Measurements from ENCODE around the gene ZNF641. TPM values are rescaled to one million over a fixed set of nuclear protein-coding genes. Genes with fewer than 3 reads are reported as not detected.

Gene ZNF641
- total RNA-seq = 3.1 and 4.3 TPM in 2 replicates

GRCh38 chr12:48350249-48351021 is at the start of gene ZNF641:
Gene ZNF641 (minus strand): TSS chr12:48350919. CDS start chr12:48348090, 2,829 bp downstream.
- peak; percentile 47 for DNase-seq

DNA sequence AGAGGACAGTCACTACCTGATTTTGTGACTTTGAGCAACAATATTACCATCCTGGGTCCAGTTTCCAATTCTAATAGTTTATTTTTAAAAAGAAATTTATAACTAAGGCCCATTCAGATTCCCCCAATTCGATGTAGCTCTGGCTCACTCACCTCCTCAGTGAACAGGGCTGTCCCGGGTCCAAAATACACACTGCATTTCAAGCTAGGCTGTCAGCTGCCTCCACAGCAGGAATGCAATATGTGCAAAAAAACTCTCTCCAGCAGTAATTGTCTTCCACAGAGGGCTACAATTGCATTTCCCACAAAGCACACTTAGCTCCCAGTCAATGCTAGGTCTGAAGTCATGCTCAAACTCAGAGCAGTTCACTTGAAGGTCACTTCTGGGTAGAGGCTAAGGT is 39.3 kb upstream of the ZNF641 start:
- DNase-seq = no peak

GRCh38 chr12:48389409-48389808 is 38.7 kb upstream of the ZNF641 start:
- no peak for DNase-seq

DNA sequence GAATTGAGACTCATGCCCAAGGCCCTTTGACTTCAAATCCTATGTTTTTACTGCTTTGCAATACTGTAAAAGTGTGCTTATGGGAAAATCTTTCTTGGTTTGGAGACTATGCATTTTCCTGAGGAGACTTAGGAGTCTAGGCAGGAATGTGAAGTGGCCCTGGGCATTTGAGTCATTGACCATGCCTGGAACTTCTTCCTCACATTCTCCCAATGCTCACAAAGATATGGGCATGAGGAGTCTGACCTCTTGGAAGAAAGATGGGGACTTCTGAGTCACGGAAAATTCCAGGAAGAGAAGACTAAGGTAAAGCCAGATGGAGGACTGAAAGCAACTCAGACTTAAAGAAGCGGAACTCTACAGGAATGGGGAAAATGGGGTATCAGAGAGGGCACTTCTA is 38.2 kb upstream of the ZNF641 start:
- no peak for DNase-seq

GRCh38 chr12:48388460-48388859 is 37.7 kb upstream of the ZNF641 start:
- DNase-seq = no peak

DNA sequence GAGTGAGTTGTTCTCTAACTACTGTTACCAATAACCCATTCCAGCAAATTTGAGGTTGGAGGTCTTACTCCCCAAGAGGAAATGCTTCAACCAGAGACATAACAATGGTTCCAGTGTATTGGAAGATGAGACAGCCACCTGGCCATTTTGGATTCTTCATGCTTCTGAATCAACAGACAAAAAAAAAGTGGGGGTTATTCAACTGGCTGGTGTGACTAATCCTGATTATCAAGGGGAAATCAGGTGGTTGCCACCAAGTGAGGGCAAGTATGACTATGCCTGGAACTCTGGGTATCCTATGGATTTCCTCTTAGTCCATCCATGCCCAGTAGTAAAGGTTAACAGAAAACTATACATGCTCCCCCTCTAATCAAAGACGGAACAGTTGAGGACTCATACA is 29.9 kb upstream of the ZNF641 start:
- DNase-seq = no peak

DNA sequence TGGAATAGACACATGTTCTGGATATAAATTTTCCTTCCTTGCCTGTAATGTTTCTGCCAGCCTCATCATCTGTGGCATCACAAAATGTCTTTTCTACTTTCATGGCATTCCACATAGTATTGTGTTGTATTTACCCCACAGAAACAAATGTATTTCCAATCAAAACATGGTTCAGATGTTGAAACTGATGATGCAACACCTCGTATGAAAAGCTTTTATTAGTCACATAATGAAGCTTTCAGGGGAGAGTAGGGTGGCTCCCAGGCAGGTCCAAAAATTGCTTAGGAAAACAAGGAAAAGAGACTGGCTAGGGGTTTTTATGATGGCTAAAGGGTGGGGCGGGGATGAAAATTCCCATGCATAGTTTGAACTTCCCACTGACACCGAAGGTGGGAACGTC is 29.1 kb upstream of the ZNF641 start:
- DNase-seq = no peak

DNA sequence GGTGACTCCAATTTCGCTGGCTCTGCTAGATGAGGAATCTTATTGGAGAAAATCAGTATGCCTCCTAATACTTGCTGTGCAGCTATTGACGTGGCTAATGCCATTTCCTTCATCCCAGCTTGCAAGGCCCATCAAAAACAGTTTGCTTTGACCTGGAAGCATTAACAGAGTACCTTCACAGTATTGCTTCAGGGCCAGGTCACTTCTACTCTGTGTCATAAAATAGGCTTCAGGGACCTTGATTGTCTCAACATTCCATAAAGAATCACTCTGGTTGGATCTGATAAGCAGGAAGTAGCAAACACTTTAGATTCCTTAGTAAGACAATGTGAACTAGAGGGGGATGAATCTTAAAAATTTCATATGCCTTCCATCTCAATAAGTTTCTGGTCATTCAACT is 26.9 kb upstream of the ZNF641 start:
- no peak for DNase-seq

- no peak for DNase-seq
These were observed 23.4 kb upstream of the ZNF641 start for GRCh38 chr12:48374164-48374563.

- DNase-seq = no peak
These were observed 15.4 kb upstream of the ZNF641 start for GRCh38 chr12:48366131-48366530.

GRCh38 chr12:48361664-48362339 is 11.1 kb upstream of the ZNF641 start:
- DNase-seq = no peak

DNA sequence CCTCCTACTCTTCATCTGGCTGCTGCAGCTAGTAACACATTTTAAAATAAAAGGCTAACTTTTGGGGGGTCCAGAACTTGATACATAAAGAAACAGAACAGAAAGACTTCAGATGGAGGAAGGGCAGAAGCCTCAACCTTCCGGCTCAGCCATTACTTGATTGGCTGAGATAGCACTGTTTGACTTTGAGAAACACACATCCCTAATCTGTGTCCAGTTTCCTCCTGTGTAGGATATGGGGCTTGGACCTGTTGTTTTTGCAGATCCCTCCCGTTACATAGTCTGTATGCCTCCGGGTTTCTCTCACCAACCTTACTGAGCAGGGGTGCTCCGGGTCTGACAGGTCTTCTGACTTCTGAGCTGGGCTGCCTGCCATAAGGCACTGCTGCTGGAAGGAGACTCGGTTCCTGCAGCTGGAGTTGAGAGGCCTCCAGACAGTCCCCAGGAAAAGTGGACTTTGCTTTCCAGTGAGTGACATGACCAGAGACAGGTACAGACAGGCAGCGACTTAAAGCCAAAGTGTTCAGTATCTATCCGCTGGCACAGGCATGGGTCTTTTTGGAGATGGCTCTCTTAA is 8.3 kb upstream of the ZNF641 start:
- DNase-seq = no peak

DNA sequence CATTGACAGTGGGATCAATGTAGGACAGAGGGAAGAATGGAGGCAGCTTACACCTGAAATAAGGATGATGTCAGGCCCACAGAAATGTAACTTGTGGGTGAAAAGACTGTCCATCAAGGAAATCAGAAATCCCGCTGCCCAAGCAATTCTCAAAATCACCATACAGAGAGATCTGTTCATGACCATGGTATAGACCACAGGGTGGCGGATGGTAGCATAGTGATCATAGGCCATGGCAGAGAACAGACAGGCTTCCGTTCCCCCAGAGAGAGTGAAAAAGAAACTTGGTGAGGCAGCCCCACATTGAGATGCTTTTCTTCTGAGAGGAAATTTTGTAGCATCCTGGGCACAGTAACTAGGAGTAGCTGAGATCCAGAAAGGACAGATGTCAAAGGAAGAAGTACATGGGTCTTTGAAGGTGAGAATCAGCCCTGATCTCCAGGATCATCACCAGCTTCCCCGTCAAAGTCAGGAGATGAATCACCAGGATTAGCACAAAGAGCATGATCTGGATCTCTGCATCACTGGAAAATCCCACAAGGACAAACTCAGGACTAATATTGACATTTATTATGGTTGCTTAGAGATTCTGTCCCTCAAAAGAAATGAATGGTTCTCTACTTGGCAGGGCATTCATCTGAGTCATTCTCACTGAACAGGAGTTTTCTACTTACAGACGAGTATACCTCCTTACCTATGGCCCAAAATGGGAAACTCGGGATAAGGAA is 5.5 kb upstream of the ZNF641 start:
- DNase-seq = no peak

- DNase-seq = no peak
These were observed 1.5 kb upstream of the ZNF641 start for GRCh38 chr12:48352157-48352760.

DNA sequence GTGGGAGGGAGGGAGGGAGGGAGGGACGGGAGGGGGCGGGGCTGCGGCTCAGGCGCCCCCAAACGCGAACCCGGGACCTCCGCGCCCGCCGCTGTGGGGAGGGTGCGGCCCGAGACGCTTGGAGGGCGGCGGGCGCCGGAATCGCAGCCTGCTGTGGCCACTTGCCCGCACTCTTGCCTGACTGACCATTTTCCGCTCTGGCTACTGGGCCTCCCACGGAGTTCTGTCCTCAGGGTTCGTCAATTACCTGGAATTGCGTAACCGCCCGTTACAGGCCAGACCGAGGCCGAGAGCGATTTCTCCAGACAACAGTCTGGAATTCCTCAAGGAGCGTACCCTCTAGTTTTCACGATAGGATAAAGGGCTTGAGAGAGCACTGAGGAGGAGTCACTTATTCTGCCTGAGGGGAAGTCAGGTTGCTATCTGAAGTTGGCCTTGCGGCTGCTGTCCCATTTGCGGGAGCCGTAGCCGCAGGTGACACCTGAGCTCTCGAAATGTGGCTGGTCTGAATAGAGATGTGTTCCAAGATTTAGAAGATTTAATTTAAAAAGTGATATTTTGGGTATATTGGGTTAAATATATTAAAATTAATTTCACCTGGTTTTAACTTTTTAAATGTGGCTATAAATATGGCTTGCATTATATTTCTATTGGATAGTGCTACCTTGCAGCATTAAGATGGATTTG is 446 bp upstream of the ZNF641 start:
- DNase-seq = peak; percentile 37

GRCh38 chr12:48349471-48349870 is 1.2 kb downstream of the ZNF641 start:
- no peak for DNase-seq

DNA sequence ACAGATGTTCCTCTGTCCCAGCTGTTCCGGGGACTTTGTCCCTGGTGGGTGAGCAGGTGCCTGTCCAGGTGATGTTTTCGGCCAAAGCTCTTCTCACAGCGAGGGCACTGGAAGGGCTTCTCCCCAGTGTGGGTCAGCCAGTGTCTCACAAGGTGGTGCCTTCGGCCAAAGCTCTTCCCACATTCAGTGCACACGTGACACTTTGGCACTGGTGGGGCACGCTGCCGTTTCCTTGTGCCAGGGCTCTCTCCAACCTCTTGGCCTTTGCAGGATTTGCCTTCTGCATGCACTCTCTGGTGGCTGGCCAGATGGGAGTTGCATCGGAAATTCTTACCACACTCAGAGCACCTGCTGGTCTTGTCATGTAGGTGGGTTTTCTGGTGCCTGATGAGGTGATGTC is 7.7 kb downstream of the ZNF641 start:
- DNase-seq = no peak

- no peak for DNase-seq
These were observed 9.8 kb downstream of the ZNF641 start for GRCh38 chr12:48340943-48341342.

DNA sequence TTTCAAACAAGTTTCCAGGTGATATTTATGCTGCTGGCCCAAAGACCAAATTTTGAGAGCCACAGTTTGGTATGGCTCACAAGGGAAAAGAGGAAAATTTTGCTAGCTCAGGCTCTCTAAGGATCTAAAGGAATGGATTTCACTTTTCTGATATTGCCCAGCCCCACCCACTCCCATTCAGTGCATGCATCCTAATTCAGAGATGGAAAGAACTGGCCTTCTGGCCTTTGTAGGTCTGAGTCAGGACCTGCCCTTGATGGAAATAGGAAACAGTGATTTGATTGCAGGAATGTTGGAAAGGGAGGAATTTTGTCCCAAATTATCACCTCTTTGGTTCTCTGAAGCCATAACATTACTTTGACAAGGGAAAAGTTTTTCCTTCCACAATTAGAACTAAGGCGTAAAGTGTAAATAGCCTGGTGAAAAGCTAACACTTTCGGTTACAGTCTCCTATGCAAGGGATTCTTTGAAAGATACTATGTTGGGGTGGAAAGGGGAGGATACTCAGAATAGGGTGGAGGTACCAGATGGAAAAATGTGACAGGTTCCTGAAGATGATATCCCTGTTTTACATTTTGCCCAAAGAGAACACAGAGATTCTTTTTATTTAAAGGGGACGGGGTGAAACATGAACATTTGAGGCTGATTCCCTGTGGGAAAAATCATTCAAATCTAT is 11.1 kb downstream of the ZNF641 start:
- no peak for DNase-seq

DNA sequence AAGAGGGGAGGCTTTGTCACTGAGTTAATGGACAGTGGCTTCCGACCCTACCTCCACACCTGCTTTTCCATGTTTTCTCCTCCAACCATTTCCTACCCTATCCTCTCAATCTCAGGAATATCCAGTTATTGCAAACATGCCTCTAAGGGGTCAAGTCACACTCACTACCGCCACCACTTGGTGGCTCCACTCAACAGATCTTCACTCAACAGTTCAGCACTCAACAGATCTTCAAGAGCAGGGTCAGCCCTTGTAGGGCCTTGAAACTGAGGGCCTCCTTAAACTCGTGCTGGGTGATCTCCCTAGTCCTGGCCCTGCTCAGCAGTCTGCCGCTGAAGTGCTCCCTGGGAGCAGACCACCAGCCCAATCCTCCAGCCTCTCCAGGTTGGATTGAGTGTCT is 14.2 kb downstream of the ZNF641 start:
- no peak for DNase-seq

DNA sequence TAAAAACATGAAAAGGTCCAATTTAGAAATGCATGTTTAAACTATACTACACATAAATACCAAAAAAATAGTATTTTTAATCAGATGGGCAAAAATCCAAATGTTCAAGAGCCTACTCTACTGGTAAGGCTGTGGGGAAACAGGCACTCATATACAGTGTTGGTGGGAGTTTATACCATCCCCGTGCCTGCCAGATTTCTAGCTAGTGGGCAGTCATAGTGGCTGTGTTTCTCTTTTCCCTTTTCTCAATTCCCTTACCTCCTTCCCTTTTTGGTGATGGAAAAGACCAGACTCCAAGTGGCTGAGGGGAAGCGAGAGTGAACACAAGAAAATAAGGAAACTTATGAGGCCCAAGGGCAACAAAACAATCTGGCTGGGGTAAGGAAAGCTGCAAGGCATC is 14.7 kb downstream of the ZNF641 start:
- DNase-seq = no peak

DNA sequence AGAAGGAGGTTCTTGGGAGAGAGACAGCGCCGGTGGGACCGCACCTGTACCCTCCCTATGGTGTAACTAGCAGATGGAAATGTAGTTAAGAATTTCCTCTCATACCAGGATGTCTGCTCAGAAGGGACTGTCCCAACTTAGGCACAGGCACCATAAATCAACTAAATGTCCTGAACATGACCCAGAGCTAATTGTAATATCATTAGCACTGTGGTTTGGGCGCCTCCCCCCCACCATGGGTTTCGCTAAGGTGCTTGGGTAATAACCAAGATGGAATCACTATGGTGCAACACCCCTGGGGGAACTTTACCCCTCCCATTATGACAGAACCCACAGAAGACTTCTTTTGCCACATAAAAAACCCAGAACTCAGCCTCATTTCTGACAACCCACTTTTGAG is 15.9 kb downstream of the ZNF641 start:
- DNase-seq = no peak

All from dermis blood vessel endothelial cell (primary cell).